GM13976 (cell line): Measurements from ENCODE around the gene GREM2.

Source experiments
- DNase-seq: peaks from one replicate; pipeline ENCODE4 v3.0.0; 2012; ENCODE audit warnings: low spot score
- CTCF ChIP-seq: IDR thresholded peaks from 2 replicates; pipeline ENCODE4 v1.5.1; 2012; ENCODE audit warnings: borderline replicate concordance, mild to moderate bottlenecking; ENCODE audit not compliant: insufficient read depth; ENCODE audit errors: extremely low read depth, missing control alignments, control extremely low read depth
- in situ Hi-C: fragments of 300-500 bp; cut with MboI; formaldehyde crosslinking; loops from one replicate; pipeline ENCODE4 v1.12.0; 2022; ENCODE audit warnings: low sequenced_read_pairs, mixed read lengths, inconsistent platforms; ENCODE audit not compliant: unreplicated experiment

GREM2 gene

GRCh38 chr1:240499012-240499411 lies 112.9 kb downstream of the GREM2 start:
- TF ChIP-seq CTCF, result no peak
- no peak for DNase-seq
- in situ Hi-C loops, result no loop called here

GRCh38 chr1:240498335-240498734 lies 113.6 kb downstream of the GREM2 start:
- DNase-seq, result no peak
- no peak for TF ChIP-seq CTCF
- in situ Hi-C loops, result no loop called here

GRCh38 chr1:240497908-240498307 lies 114.0 kb downstream of the GREM2 start:
- TF ChIP-seq CTCF, result no peak
- in situ Hi-C loops, result no loop called here

GRCh38 chr1:240496941-240497340 lies 115.0 kb downstream of the GREM2 start:
- DNase-seq, result no peak
- TF ChIP-seq CTCF, result no peak
- in situ Hi-C loops, result no loop called here

More at GRCh38 chr1:240497908-240498307, 114.0 kb downstream of the GREM2 start:
- DNase-seq, result no peak

GRCh38 chr1:240496356-240496755 lies 115.6 kb downstream of the GREM2 start:
- DNase-seq, result no peak
- in situ Hi-C loops, result no loop called here
- TF ChIP-seq CTCF, result no peak

GRCh38 chr1:240495601-240496000 lies 116.4 kb downstream of the GREM2 start:
- in situ Hi-C loops, result no loop called here
- DNase-seq, result no peak
- TF ChIP-seq CTCF, result no peak
